Neural crest cell (in vitro differentiated cells): Measurements from ENCODE around the gene USP31. TPM values are rescaled to one million over a fixed set of nuclear protein-coding genes. Genes with fewer than 3 reads are reported as not detected.

ENCODE experiments used
- DNase-seq: peaks from one replicate; pipeline ENCODE4 v3.0.0; 2021; ENCODE audit warnings: low read depth, mixed read lengths, low spot score
- H3K27ac Mint-ChIP-seq: one replicate; pipeline ENCODE4 v1.8.0; 2021; ENCODE audit warnings: mild to moderate bottlenecking, mixed read lengths; ENCODE audit not compliant: unreplicated experiment
- H3K27me3 Mint-ChIP-seq: 2 replicates; pipeline ENCODE4 v1.8.0; 2021; ENCODE audit warnings: low read depth, mild to moderate bottlenecking, mixed read lengths
- H3K36me3 Mint-ChIP-seq: 2 replicates; pipeline ENCODE4 v1.8.0; 2021; ENCODE audit warnings: low read depth, mild to moderate bottlenecking, mixed read lengths
- H3K4me1 Mint-ChIP-seq: 2 replicates; pipeline ENCODE4 v1.8.0; 2021; ENCODE audit warnings: mixed read lengths
- H3K4me3 Mint-ChIP-seq: one replicate; pipeline ENCODE4 v1.8.0; 2021; ENCODE audit warnings: mild to moderate bottlenecking, mixed read lengths
- H3K9me3 Mint-ChIP-seq: 2 replicates; pipeline ENCODE4 v1.8.0; 2021; ENCODE audit warnings: mixed read lengths
- CTCF ChIP-seq: fragments of 200-600 bp; sonication (generic); conservative IDR thresholded peaks from 2 replicates; pipeline ENCODE4 v1.5.0; 2021; ENCODE audit warnings: antibody characterized with exemption, mild to moderate bottlenecking
- total RNA-seq: library from RNA; stranded (reverse); gene quantifications from 2 replicates; pipeline ENCODE4 v1.2.1, GENCODE V29; 2021

USP31 gene
- total RNA-seq, 1 donor from 2014 or later = 13.7 TPM

- no peak for DNase-seq
- peaks cover 3% of the 10 kb centered on the region for H3K9me3 Mint-ChIP-seq
- no peaks in the 10 kb centered on the region for H3K4me1 Mint-ChIP-seq
- no peaks in the 10 kb centered on the region for H3K36me3 Mint-ChIP-seq
- no peak overlapping the region for H3K27ac Mint-ChIP-seq
- H3K4me3 Mint-ChIP-seq = no peak overlapping the region
- H3K27me3 Mint-ChIP-seq = peaks cover 52% of the 10 kb centered on the region
- TF ChIP-seq CTCF = no peak
Measured at GRCh38 chr16:23156946-23157460, 7.8 kb upstream of the USP31 start.

- no peak for TF ChIP-seq CTCF
- H3K9me3 Mint-ChIP-seq = peaks cover 3% of the 10 kb centered on the region
- H3K27me3 Mint-ChIP-seq = peaks cover 50% of the 10 kb centered on the region
- H3K4me3 Mint-ChIP-seq = no peak overlapping the region
- no peaks in the 10 kb centered on the region for H3K4me1 Mint-ChIP-seq
- no peak for DNase-seq
- no peaks in the 10 kb centered on the region for H3K36me3 Mint-ChIP-seq
- no peak overlapping the region for H3K27ac Mint-ChIP-seq
Measured at GRCh38 chr16:23156110-23156509, 6.9 kb upstream of the USP31 start.

- H3K4me3 Mint-ChIP-seq = no peak overlapping the region
- no peak for DNase-seq
- H3K36me3 Mint-ChIP-seq = no peaks in the 10 kb centered on the region
- H3K9me3 Mint-ChIP-seq = peaks cover 3% of the 10 kb centered on the region
- no peaks in the 10 kb centered on the region for H3K4me1 Mint-ChIP-seq
- TF ChIP-seq CTCF = peak; percentile 44
- H3K27ac Mint-ChIP-seq = no peak overlapping the region
- H3K27me3 Mint-ChIP-seq = peaks cover 52% of the 10 kb centered on the region
Measured at GRCh38 chr16:23155445-23156049, 6.3 kb upstream of the USP31 start.

DNA sequence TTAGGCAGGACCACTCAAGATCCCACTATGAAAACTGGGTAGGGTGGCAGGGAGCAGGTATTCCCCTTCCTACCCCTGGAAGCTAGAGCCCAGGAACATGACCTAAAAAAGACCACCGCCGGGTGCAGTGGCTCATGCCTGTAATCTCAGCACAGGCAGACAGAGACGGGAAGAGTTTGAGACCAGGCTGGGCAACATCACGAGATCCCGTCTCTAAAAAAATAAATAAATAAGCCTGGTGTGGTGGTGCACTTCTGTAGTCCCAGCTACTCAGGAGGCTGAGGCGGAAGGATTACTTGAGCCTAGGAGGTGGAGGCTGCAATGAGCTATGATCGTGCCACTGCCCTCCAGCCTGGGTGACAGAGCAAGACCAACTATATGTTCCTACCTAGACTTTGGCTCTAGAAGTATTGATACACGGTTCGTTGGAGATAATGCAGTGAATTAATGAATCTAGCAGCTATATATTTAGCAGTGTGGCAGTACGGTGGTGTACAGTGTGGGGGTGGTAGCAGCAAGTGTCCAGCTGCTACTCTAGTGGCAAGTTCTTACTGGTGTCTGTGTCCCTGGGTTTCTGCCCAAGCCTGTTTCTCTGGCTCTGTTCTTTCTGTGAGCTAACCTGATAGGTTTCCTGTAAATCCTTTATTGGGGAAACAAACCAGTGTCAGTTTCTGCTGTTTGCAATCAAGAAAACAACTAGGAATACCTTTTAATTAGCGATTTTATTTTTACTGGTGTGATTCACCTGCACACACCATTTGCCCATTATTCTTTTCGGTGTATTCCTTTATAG, 3.3 kb upstream of the USP31 start:
- Mint-ChIP-seq H3K27ac (no peak overlapping the region), H3K9me3 (no peaks in the 10 kb centered on the region), H3K36me3 (no peaks in the 10 kb centered on the region), H3K4me1 (peaks cover 13% of the 10 kb centered on the region), H3K4me3 (peak overlapping the region; percentile 67), H3K27me3 (peaks cover 45% of the 10 kb centered on the region)
- no peak for DNase-seq
- TF ChIP-seq CTCF = no peak

GRCh38 chr16:23149993-23150364, 727 bp upstream of the USP31 start:
- Mint-ChIP-seq H3K4me3 (peak overlapping the region; percentile 85), H3K27ac (no peak overlapping the region), H3K27me3 (peaks cover 31% of the 10 kb centered on the region), H3K36me3 (no peaks in the 10 kb centered on the region), H3K4me1 (peaks cover 36% of the 10 kb centered on the region), H3K9me3 (no peaks in the 10 kb centered on the region)
- DNase-seq = no peak
- TF ChIP-seq CTCF = no peak
